ENCODE measurements around the gene TMEM79.

Gene TMEM79, protein sequence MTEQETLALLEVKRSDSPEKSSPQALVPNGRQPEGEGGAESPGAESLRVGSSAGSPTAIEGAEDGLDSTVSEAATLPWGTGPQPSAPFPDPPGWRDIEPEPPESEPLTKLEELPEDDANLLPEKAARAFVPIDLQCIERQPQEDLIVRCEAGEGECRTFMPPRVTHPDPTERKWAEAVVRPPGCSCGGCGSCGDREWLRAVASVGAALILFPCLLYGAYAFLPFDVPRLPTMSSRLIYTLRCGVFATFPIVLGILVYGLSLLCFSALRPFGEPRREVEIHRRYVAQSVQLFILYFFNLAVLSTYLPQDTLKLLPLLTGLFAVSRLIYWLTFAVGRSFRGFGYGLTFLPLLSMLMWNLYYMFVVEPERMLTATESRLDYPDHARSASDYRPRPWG

DNA sequence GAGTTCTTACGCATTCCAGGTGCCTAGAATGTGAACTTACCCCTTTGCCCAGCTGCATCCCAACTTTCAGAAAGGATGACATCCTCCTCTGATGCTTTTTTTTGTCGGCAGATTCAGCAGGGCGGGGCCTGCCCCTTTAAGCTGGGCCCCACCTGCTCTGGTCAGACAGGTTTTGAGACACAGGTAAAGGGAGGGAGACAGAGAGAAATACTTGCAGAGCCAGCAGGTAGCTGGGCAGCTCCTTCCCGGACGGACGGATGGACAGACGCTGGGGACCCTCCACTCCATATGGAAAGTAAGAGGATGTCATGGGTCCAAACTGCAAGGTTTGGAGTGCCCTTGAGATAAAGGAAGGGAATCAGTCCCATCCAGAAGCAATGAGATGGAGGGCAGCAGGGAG, at the start of gene TMEM79:
Gene TMEM79, plus strand, starts transcription at position 214 of the 400 bp plus-strand sequence. CDS start 902 bp downstream, outside the sequence.
- DNase-seq: no peak

DNA sequence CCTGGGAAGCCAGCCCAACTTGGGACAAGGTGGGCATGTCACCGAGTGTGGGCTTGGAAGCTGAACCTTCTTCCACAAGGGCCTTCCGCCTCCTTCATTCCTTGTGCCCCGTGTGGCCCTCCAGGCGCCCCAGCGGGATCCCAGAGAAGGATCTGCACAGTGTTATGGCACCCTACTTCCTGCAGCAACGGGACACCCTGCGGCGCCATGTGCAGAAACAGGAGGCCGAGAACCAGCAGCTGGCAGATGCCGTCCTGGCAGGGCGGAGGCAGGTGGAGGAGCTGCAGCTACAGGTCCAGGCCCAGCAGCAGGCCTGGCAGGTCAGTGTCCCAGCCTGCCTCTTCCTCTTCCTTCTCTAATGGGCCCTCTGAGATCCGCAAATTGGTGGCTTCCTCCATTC, 48.0 kb upstream of the TMEM79 start:
- no peak for DNase-seq

DNA sequence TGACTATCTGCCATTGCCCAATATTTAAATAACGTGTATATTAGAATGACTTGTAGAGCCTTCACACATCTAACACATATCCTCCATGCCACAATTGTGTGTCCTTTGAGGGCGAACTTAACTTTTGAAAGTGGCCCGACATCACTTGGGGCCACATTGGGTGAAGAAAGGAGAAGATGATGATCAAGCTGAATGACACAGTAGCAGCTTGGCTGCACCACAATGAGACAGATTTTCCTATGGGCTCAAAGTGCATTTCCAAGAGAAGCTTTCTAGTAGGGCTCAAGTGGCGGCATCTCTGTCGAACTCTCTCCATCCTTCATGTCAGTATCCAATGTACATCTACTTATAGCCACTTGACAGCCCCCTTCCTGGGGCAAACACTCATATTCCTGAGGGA, 45.9 kb upstream of the TMEM79 start:
- no peak for DNase-seq

DNA sequence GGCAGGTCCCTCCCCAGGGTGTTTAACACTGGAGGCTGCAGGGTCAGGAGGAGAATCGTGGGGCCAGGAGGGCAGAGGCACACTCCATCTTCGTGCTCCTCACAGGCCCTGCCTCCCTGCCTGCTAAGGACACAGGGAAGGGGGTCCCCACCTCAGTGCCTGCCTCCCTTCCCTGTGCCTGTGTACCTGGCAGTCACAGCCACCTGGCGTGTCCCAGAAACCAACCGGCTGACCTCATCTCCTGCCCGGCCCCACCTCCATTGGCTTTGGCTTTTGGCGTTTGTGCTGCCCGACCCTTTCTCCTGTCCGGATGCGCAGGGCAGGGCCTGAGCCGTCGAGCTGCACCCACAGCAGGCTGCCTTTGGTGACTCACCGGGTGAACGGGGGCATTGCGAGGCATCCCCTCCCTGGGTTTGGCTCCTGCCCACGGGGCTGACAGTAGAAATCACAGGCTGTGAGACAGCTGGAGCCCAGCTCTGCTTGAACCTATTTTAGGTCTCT, 42.8 kb upstream of the TMEM79 start:
- no peak for DNase-seq

DNA sequence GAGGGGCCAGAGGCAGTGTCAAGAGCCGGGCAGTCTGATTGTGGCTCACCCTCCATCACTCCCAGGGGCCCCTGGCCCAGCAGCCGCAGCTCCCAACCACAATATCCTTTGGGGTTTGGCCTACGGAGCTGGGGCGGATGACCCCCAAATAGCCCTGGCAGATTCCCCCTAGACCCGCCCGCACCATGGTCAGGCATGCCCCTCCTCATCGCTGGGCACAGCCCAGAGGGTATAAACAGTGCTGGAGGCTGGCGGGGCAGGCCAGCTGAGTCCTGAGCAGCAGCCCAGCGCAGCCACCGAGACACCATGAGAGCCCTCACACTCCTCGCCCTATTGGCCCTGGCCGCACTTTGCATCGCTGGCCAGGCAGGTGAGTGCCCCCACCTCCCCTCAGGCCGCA, 42.2 kb upstream of the TMEM79 start, which contains the start of gene BGLAP:
Gene BGLAP, plus strand, starts transcription at position 259 of the 400 bp plus-strand sequence. Its CDS starts 48 bp downstream, at position 307.
- DNase-seq: no peak

DNA sequence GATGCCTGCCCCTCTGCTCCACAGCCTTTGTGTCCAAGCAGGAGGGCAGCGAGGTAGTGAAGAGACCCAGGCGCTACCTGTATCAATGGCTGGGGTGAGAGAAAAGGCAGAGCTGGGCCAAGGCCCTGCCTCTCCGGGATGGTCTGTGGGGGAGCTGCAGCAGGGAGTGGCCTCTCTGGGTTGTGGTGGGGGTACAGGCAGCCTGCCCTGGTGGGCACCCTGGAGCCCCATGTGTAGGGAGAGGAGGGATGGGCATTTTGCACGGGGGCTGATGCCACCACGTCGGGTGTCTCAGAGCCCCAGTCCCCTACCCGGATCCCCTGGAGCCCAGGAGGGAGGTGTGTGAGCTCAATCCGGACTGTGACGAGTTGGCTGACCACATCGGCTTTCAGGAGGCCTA, 41.4 kb upstream of the TMEM79 start:
- no peak for DNase-seq

DNA sequence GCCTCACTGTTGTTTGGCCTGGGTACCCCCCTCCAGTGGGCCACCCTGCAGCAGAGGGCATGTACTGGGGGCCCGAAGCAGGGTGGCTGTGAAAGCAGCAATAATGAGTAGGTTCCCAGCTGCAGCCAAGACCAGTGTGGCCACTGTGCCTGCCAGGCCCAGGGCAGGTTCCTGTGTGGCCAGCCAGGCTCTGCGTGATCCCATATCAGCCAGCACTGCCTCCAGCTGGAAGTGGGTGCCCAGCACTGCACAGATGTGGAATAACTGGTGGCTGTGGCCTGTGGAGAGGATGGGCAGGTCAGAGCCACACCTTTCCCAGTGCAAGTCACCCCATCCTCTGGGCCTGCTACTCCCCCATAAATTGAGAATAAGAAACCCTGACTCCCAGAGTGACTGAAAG, 40.0 kb upstream of the TMEM79 start:
- no peak for DNase-seq

DNA sequence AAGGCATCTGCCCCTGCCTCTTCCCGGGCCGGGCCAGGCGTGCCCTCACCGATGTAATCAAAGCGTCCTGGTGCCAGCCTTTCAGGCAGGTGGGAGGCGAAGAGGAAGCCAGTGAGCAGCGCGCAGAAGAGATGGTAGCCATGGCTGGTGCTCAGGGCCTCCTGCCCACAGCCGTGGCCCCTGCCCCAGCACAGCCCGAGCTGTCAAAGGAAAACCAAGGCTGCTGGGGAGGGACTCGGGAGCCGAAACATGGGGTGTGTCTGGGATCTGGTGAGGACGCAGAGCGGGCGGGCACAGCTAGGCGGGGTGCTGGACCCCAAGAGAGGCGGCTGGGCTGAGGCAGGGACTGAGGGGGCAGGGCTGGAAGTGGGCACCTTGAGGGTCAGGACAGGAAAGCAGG, 39.4 kb upstream of the TMEM79 start:
- no peak for DNase-seq

DNA sequence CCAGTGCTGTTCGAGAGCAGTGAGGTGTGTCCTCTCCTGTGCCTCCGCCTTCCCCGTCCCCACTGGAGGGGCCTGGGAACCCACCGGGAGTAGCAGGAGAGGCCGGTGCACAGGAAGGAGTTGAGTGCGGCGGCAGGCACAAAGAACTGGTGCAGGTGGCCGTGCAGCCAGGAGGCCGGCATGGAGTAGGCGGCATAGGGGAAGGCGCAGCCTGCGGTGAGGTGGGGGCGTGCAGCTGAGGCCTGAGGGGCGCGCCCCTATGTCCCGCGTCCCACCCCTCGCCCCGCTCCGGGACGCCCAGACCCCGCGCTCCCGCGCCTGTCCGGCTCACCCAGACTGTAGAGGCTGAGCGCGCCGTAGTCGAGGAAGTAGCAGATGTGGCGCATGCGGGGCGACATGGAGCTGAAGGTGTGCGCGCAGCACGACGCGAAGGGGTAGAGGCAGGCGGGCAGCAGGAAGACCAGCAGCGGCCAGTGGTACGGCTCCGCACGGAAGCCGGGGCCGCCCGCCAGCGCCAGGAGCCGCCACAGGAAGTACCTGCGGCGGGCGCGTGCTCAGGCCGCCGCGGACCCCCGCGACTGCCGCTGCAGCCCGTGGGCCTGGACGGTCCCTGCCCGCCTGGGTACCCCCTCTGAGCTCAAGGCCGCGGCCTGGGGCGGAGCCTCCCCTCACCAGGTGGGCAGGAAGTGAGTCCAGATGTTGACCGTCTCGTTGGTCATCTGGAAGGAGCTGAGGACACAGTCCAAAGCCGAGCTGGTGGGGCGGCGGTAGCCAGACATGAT, 38.5 kb upstream of the TMEM79 start:
- no peak for DNase-seq

DNA sequence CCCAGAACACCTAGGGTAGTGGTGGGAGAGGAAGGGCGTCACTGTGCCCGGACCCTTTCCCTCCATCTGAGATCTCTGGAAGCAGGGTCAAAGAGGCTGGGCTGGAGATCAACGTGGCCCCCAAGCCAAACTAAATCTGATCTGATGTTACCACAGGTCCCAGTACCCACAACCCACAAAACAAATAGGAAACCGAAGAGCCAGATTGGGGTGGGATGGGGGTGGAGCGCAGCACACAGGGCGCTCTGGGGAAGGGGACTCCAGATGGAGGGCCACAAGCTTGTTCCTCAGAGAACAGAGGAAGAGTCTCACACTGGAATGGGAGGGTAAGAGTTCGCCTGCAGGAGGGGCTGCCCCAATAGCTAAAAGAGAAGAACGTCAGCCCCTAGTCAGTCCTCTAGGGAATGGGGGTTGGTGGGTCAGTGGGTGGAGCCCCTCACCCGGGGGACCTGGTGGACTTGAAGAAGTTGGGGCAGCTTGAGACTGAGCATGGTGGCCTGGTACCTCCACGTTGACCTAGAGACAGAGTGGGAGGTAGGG, 37.8 kb upstream of the TMEM79 start:
- DNase-seq: no peak

DNA sequence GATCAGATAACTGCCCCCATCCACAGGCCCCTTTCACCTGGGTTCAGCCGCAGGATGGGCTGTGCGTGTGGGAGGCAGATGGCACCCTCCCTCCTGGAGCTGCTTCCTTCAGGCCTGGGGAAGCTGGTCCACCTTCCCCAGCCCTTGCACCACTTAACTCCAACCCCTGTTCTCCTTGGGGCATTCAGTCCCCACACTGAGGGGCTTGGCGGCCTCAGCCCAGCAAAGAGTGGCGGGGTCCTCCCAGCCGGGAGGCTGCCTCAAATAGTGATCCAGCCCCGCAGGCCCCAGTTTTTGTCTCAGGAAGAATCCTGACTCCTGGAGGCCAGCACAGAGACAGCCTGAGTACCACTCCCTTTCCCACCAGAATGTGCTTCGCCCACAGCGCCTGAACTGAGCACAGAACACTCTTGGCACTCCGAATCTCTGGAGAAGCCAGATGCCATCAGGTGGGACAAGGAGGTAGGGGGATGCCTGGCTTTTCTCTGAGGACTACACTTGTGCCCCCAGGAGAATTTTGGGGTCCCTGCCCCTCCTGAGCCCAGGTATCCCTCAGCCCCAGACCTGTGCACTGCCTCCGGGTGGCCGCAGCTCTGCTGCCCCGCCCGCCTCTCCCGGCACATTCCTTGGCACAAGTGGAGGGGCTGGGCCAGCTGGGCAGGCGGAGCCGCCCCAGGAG, 37.2 kb upstream of the TMEM79 start:
- DNase-seq: no peak

DNA sequence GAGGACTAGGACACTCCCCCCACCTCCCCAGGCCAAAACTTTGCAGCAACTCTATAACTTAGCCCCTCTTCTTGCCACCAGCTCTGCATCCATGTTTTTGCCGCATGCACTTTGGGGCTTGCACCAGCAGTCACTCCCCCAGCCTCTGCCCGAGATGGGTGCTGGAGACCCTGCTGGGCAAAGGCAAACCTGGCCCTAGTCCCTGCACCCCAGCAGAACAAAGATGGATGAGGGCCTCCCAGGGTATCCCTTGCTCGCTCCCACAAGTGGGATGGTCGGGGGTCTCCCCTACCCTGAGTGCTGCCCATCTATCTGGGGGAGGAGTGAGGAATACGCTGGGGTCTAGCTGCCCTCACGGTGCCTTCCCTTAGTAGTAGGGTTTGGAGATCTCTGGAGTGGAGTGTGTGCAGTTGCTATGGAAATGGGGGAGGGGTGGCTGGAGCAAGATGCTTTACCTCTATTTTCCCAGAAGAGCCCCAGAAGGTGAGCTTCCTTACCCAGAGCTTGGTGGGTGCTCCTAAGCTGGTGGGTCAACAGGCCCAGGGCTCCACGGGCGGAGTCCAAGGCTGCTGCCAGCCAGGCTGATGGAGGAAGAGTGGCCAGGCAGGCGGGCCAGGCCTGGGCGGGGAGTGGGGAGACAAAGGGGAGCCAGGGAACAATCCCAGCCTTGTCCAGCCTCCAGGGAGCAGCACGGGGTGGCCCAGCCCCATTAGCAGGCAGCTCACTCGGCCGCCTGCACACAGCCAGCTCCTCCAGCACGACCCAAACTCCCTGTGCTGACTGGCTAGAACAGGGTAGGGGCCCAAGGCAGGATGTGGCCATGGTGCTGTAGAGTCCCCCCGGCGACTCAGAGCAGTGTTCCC, 36.4 kb upstream of the TMEM79 start, which contains the start of gene PAQR6:
Gene PAQR6, minus strand, starts transcription at position 597 of the 863 bp plus-strand sequence. CDS start 1,325 bp downstream, outside the sequence.
- no peak for DNase-seq

DNA sequence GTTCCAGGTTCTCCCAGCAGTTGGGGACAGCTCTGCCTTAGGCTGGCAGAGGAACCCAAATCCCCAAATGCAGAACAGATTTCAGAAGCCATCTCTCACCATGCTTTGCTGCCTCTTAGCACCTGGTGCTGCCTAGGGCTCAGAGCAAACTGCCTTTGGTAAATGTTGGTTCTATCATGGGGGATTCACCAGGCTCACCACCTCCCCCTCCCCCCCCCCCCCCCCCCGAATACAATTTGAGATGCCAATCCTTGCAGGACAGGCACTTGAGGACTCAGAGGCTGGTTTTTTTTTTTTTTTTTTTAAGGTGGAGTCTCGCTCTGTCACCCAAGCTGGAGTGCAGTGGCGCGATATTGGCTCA, 35.8 kb upstream of the TMEM79 start:
- no peak for DNase-seq

DNA sequence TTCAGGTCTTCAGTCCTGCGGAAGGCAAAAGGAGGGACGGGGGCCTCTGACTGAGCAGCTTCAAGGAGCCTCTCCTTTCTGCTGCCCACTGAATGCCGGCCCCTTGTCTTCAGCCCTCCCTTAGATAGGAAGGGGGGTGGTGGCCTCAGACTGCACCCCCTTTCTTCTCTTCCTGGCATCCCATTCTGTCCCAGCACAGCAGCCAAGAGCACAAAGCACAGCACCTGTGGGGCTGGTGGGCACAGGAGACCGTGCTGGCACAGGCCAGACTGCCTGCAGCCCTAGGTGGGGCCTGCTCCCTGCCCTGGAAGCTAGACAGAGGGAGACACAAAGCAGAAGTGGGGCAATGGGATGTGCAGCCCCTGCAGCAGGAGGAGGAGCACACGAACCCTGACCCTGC, 34.5 kb upstream of the TMEM79 start:
- no peak for DNase-seq

DNA sequence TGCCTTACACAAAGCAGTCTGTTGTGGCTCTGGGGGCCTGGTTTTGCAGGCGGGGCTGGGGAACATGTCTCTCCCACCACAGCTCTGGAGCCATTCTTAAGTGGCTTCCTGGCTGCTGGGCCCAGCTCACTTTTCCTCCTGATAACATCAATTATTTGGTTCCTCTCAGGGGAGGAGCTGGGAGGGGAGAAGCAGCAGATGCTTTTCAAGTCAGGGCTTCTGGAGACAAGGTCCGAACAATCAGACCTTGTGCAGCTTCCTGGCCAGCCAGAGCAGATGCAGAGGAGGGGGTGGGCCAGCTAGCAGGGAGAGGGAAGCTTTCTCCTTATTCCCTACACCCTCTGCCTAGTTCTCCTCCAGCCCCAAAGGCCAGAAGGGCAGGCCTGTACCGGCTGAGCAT, 32.6 kb upstream of the TMEM79 start:
- DNase-seq: no peak

DNA sequence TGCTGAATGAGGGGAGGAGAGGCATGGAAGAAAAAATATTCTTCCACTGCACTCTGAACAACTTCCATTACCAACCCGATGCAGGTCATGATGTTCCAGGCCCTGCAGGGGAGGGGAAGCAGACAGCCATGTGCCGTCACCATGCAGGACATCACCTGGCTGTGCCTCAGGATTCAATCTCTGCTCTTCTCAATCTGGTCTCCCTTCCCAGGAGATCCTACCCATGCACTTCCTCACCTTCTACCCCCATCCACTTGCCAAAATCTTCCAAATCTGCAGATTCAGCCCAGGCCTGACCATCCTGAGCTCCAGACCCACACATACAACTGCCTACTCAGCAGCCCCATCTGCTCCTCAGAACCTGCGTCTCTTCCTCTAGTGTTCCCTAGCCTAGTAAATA, 30.5 kb upstream of the TMEM79 start:
- no peak for DNase-seq

DNA sequence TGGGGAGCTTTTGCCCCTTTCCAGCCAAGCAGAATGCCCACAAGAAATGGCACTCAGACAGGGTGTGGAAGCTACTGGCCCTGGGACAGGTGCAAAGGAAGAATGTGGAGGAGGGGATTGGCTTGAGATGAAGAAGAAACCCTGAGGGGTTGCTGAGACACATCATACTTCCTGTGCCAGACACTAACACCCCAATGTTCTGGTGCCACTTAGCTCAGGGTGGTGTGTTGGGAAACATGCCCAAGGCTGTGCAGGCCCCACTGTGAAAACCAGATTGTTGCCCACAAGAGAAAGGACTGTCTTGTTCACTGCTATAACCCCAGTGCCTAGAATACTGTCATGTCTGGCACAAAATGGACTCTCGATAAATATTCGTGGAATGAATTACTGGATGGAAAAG, 26.4 kb upstream of the TMEM79 start:
- DNase-seq: no peak

DNA sequence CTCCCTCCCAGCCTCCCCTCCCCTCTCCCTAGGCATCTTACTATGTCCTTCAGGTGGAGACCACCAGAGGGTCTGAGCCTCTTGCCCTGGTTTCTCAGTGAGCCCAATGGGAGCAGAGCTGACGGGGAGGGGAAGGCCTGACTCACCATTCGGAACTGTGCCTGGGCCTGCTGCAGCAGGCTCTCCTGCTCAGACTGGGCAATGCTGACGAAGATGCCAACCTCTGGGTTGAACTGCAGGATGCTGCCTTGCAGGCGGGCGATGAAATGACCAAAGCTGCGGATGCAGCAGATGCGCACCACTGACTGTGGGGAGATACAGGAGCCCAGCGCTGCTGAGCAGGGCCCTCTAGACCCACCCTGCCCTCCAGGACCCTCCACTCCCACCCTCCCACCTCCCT, 25.3 kb upstream of the TMEM79 start:
- DNase-seq: no peak

DNA sequence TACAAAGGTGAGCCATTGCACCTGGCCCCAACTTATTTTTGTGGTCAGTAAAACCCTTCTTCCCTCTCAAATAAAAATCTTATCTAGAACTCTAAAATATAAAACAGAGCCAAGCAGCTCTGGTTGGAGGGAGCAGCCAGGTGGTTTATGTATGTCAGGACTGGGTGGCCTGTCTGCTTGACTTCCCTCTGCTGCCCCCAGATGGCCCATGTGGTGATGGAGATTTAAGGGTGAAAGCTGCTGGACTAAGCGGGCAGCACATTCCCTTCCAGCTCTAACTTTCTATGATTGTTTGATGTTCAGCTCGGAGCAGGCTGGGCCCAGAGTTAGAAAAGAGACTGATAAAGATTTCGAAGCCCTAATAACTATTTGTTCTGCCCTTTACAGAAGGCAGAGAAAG, 24.3 kb upstream of the TMEM79 start:
- DNase-seq: no peak

DNA sequence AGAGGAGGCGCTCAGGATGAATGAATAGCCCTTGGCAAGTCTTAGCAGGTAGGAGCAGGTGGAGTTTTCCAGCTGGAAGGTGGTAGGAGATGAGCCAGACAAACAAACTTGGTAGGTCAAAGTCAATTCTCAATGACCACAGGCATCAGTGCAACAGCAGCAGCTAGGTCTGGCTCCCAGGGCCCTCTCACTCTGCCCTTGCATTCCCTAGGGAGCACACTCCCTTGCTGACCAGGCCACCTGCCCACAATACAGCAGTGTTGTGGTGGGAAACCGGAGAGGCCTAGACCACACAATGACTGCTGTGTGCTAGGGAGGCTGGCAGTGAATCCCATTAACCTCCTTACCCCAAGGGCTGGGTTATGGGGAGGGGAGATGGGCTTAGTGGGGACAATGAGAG, 23.2 kb upstream of the TMEM79 start:
- DNase-seq: no peak

DNA sequence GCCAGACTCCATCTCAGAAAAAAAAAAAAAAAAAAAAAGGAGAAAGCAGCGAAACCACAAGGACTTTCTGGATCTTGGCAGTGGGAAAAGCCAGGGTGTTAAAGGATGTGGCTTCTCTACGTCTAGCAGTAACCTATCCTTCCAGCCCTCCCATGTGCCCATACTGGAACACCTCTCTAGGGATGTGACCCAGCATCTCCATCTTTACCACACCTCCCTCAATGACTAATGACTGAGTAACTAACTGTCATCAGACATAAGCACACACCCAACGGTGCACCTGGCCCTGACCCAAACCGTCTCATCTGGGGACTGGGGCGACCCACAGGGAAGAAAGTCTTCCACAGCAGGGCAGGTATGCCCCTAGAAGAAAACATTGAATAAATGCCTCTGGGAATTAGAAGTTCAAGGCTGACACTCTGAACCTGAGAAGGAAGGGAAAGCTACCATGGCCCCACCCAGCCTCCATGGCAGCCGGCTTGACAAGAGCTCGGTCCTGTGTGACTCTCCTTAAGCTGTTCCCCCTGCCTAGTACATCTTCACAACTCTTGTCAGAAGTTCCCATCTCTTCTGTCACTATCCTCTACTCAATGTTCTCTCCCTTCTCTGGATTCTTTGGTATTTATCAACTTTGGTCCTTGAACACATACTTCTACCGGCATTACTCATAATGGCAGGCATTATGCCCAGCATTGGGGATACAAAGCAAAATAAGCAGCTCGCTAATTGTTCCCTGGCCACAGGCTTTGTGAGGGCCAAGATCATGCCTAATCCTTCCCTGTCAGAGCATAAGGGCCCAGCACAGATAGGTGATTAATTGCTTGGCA, 21.5 kb upstream of the TMEM79 start:
- no peak for DNase-seq
